Cerebellar nuclear complex (tissue), 1 donor: ENCODE results near the gene MCAM.

Source experiments
- DNase-seq, 2 experiments: peaks; one replicate each; lab custom pipeline; 2025; lab: John Stamatoyannopoulos, UW

The MCAM gene

GRCh38 chr11:119345685-119346084 is 28.8 kb upstream of the MCAM start:
- no peak for DNase-seq

- DNase-seq, result no peak
Measured at GRCh38 chr11:119344291-119345010, 27.5 kb upstream of the MCAM start.

GRCh38 chr11:119343726-119344125 is 26.8 kb upstream of the MCAM start:
- no peak for DNase-seq

- DNase-seq, result no peak
Measured at GRCh38 chr11:119342362-119343130, 25.6 kb upstream of the MCAM start.

- no peak for DNase-seq
Measured at GRCh38 chr11:119342023-119342300, 25.0 kb upstream of the MCAM start.

GRCh38 chr11:119341222-119342022 is 24.5 kb upstream of the MCAM start:
- no peak for DNase-seq

- DNase-seq, result no peak
Measured at GRCh38 chr11:119340335-119341221, 23.6 kb upstream of the MCAM start, which contains the start of gene C1QTNF5. Gene C1QTNF5, minus strand, starts transcription at chr11:119340883. Its CDS starts 486 bp downstream, at chr11:119340397.

GRCh38 chr11:119339589-119340334 is 22.8 kb upstream of the MCAM start:
- no peak for DNase-seq

GRCh38 chr11:119338965-119339588 is 22.1 kb upstream of the MCAM start:
- DNase-seq, result no peak

- peak in 1 of 2 experiments; percentile 31 for DNase-seq
Measured at GRCh38 chr11:119338318-119338890, 21.5 kb upstream of the MCAM start.

GRCh38 chr11:119337581-119338317 is 20.8 kb upstream of the MCAM start:
- no peak for DNase-seq

- no peak for DNase-seq
Measured at GRCh38 chr11:119336744-119337469, 20.0 kb upstream of the MCAM start.

- DNase-seq, result no peak
Measured at GRCh38 chr11:119335655-119336543, 19.0 kb upstream of the MCAM start.

GRCh38 chr11:119335091-119335654 is 18.2 kb upstream of the MCAM start:
- no peak for DNase-seq

GRCh38 chr11:119334174-119334930 is 17.4 kb upstream of the MCAM start, which contains the start of gene RNF26:
Gene RNF26, plus strand, starts transcription at chr11:119334527. Its CDS starts 596 bp downstream, at chr11:119335123.
- peak; percentile 67 to 96 for DNase-seq

GRCh38 chr11:119332111-119332765 is 15.3 kb upstream of the MCAM start:
- no peak for DNase-seq
